Activated CD8-positive, alpha-beta memory T cell treated with anti-CD3 and anti-CD28 coated beads for 1 hour (primary cell): ENCODE measurements around the gene STBD1.
"Not testable (repeated sequence)": the region's sequence is repeated elsewhere in the genome, so short reads cannot be mapped to it uniquely, and the experiment has no call there.

Experiments
- DNase-seq, 2 donors: peaks; one replicate each; pipeline ENCODE4 v3.0.0-alpha.2; 2020; ENCODE audit warnings: low read depth in 1 of 2; ENCODE audit errors: extremely low read depth in 1 of 2

Gene STBD1

GRCh38 chr4:76305971-76306881, at the start of gene STBD1:
Gene STBD1 (plus strand): TSS chr4:76306733. CDS start chr4:76306770, 37 bp downstream.
- DNase-seq, result no peak

DNA sequence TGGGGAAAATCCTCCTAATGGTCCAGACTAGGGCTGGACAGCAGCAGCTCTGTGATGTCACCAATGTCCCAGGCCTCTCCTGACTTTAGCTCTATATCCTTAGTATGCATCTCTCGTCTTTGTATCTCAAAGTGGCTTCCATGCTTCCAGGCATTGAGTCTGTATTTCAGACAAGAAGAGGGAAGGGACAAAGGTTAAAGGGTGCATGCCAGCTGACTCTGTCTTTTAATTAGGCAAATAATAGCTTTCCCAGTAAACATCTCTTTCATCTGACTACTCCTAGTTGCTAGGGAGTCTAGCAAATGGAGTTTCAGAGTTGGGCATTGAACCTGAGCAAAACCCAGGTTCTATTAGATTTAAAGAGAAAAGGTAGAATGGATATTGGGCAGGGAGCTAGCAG, 49.6 kb upstream of the STBD1 start:
- DNase-seq, result no peak

DNA sequence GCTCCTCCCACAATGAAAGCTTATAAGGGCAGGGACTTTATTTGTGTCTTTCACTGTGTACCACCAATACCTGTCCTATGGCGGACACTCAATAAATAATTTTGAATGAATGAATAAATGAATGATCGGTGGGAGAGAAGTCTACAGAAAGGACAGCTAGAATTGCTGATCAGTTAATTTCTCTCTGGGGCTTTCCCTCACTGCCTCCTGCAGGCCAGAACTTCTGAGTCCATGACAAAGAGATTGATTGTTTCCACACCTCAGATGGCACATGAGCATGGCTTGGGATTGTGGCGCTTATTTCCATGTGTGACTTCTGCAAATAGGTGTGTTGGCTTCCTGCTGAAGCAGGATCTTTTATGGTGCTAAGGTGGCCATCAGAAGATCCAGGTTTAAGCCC, 48.7 kb upstream of the STBD1 start:
- DNase-seq, result no peak

DNA sequence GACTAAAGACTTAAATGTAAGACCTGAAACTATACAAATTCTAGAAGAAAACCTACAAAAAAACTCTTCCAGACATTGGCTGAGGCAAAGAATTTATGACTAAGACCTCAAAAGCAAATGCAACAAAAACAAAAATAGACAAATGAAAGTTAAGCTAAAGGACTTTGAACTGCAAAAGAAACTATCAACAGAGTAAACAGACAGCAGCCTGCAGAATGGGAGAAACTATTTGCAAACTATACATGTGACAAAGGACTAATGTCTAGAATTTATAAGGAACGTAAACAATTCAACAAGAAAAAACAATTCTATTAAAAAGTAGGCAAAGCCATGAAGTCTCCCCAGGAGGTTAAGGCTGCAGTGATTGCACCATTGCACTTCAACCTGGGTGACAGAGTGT, 46.0 kb upstream of the STBD1 start:
- DNase-seq, result no peak

DNA sequence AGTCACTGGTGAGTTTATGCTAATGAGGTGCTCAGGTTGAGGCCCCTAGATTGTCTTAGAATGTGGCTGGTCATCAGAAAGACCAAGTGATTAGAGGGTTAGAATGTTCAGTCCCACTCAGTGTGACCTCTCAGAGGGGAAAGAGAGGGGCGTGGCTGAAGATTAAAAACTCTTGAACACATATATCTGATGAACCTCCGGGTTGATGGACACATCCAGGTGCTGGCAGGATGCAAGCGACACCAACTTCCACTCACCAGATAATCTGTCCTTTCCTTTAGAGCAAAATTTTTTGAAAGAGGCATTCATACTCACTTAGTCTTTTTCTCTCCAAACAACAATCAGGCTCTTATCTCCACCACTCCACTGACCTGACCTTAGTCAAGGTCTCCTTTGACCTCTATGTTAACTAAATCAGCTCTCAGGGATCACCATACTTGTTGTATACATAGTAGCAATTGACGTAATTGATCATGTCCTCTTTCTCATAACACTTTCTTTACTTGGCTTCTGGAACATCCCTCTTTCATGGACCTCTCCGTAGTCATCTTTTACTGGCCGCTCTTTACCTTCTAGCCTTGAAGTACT, 40.8 kb upstream of the STBD1 start:
- no peak for DNase-seq

- no peak for DNase-seq
Measured at GRCh38 chr4:76266627-76267026, 39.9 kb upstream of the STBD1 start.

DNA sequence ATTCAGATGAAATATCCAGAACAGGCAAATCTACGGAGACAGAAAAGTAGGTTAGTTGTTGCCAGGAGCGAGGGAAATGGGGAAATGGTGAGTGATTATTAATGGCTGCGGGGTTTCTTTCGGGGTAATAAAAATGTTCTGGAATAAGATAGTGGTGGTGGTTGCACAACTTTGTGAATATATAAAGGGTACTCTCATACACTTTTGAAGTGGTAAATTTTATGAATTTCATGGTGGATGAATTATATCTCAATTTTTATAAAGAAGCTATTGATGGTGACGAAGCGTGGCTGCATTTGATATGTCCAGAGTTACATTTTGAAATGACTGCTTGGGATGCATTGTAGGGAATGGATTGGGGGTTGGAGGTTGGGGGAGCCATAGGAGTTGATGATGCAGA, 38.7 kb upstream of the STBD1 start:
- DNase-seq, result no peak

DNA sequence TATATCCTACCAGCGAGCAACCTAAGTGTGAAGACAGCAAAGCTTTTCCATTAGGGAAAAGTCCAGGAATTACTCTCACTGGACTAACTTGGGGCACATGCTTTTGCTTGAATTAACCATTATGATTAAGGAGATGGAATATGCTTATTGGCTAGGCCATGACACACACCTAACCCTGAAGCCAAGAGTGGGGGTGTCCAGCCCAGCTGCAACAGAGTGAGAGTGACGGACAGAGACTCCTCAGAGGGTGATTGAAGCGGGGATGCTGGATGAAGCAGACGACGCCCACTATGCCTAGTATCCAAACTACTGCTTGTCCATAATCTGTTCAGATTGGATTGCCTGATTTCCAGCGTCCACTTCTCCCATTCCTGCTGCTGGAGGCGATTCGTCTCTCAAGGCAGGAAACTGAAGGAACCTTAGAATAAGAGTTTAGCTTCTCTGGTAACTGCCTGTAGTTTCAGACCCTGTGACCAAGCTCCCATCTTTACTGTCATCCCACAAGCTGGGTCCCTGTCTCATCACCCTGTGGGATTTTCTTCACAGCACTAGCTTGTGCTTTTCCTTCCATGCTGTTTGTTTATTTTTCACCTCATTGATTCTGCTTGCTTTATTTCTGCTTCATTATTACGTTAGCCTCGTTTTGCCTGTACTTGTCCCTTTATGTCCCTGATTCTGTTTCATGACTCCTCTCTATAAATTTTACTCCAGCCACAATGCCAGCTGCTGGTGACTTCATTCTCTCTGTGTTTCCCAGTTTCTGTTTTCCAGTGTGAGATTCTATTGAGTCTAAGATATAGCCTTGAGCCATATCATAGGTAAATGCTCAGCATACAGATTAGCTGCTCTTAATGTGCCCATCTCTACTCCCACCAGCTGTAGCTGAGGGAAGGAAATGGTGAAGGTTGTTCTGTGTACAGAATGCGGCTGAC, 36.0 kb upstream of the STBD1 start:
- no peak for DNase-seq

DNA sequence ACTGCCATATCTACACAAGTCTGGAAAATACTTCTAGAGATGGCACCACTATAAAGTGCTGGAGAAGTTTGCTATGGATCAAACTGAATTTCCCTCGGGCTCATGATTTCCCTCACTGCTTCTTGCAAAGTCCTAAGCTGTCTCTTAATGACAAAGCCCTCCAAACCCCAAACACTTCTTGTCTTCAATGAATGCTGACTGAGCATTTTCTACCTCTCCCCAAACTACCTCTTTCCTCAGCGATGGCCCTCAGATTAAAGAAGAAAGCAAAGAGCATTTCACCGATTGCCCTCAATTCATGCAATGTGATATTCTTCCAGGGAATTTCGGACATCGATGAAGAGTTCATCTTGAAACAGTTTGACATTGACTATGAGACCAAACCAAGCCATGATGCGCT, 35.3 kb upstream of the STBD1 start:
- no peak for DNase-seq

DNA sequence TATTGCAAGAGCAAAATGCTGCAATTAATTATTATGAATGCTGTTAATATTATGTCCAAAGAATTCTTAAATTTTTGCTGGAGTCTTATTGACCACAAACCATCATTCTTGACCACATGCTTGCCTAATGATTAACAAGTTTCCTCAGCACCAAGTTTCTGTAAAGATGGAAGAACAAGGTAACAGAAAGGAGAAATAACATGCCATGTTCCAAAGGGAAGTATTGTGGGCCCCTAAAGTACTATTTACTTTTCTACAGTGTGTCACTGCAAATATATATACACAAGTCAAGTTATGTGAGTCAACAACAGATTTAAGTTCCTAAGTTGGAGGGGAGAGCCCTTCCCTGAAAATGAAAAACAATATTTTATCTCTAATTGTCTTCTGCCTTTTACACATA, 34.5 kb upstream of the STBD1 start:
- DNase-seq, result no peak

DNA sequence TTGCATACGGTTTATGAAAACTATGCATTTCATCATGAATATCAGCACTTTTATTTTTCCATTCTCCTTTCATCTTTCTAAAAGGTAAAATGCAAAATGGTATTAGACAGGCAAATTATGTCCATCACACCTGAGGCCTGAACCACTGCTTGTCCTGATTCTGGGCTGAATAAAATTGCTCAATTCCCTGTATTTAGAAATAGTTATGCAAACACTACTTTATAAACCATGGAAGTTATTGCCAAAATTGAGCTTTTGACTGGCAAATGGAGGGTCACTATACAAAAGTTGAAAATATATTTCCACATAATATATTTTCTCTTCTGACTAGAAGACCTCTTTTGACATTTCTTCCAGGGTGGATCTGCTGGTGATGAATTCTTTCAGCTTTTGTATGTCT, 34.0 kb upstream of the STBD1 start:
- DNase-seq, result no peak

DNA sequence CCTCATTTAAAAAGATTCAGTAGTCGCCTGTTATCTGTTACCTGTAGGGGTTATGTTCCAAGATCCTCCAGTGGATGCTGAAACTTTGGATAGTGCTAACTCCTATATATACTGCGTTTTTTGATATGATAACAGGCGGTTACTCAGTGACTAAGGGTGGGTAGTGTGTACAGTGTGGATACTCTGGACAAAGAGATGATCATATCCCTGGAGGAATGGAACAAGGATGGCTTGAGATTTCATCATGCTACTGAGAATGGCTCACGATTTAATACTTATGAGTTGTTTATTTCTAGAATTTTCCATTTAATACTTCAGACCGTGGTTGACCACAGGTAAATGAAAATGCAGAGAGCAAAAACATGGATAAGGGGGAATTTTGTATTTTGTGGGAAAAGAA, 33.5 kb upstream of the STBD1 start:
- no peak for DNase-seq

DNA sequence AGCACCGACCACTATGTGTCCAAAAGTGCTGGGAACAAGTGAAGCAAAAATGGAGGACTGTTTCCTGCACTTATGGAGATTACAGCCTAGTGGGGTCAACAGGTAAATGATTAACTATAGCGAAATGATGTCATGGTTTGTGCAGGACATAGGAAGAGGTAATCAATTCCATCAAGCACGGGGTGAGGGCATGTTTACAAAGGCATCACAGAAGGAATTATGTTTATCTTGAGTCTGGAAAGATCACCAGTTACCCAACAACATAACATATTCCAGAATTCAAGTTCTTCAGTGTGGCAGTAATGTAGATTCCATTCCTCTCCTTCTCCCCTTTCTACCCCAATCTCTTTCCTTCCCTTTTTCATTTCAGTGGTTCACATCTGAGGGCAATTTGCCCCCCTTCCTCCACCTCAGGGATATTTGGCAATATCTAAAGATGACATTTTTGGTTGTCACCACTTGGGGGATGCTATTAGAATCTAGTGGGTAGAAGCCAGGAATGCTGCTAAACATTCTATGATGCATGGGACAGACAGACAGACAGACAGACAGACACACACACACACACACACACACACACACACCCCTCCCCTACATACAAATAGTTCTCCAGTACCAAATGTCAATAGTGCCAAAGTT, 30.9 kb upstream of the STBD1 start:
- DNase-seq, result no peak

DNA sequence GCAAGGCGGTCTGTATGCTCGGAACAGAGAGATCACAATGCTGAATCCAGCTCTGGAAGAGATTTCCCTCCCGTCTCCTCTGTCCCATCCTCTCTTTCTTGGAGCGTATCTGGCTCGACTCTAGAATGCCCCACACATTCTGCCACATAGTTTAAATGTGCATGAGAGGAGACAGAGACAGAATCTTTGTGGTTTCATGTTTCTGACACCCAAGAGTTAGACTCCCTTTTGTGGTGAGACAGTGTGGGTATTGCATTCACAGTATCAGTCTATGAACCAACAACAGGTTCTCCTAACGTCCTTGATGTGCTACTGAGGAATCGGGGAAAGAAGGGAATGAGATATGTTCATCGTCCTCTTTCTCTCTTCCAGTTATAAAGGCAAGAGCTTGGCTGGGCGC, 29.7 kb upstream of the STBD1 start:
- DNase-seq, result no peak

- DNase-seq, result no peak
Measured at GRCh38 chr4:76277667-76278066, 28.9 kb upstream of the STBD1 start.

DNA sequence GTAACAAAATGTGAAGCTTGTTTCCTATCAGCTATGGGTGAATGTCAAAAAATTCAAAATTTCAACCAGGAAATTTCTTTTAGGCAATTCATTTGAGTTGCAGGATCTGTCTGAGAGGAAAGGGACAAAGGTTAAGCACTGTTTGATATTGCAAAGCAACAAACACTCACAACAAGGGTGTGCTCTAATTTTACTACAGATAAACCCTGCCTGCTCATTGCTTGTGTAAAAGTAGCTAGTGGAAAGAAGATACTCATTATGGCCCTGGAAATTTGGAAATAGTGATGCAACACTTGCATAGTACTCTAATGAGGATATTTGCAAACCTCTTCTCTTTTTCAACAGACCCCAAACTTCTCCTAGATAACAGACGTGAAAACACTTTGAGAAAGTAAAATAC, 27.9 kb upstream of the STBD1 start:
- DNase-seq, result no peak

- DNase-seq, result peak in 1 of 2 donors; percentile 2
Measured at GRCh38 chr4:76279462-76279861, 27.1 kb upstream of the STBD1 start.

DNA sequence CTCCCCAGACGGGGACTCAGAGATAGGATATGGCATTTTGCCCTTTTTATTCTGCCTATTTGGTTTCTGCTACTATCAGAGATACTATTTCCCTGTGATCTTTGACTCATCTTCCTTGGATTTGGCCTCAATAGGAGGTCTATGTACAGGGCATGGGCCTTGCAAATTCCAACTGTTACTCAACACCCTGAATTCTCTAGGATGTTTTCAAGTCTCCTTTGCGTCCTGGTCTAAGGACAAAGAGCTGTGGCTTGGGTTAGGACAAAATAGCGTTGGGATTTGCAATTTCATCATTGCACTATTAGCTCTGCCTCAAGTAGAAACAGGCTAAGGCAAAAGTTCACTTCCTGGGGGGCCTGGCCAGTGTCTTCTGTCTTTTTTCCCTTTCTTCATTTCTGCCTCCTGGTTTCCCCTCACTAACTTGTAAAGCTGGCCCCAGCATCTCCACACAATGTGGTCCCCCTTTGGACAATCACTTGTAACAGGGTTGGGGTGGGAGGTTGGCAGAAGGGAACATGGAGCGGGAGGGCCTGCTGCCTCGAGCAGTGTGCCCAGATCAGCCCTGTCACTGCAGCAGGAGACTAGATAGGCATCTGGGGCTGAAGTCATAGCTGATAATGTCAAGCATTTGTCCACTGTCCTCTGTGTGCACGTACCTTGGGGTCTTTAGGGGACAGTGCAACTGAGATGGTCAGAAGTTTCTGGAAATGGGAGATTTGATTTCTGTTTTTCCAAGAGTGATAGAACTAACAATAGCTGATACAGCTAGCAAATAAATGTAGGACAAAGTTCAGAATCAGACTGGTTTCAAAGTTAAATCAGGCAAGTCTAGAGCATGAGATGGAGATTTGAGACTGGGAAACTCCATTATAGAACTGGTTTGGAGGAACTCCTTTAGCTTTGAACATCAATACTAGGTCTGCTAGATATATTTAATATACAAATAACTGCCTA, 25.8 kb upstream of the STBD1 start:
- DNase-seq, result no peak

GRCh38 chr4:76281594-76281993, 24.9 kb upstream of the STBD1 start:
- not testable (repeated sequence) for DNase-seq
